HFFc6 (cell line): ENCODE measurements around the gene NEK6. TPM values are rescaled to one million over a fixed set of nuclear protein-coding genes. Genes with fewer than 3 reads are reported as not detected.

Experiments
- DNase-seq: peaks from one replicate; pipeline ENCODE4 v3.0.0-alpha.2; 2018
- H3K27ac Mint-ChIP-seq: 2 replicates; pipeline ENCODE4 v1.8.0; 2020; ENCODE audit warnings: mild to moderate bottlenecking, mixed read lengths
- H3K27me3 Mint-ChIP-seq: 2 replicates; pipeline ENCODE4 v1.8.0; 2021; ENCODE audit warnings: mild to moderate bottlenecking, moderate library complexity, mixed read lengths; ENCODE audit not compliant: insufficient read depth
- H3K36me3 Mint-ChIP-seq: 2 replicates; pipeline ENCODE4 v1.8.0; 2021; ENCODE audit warnings: low read depth, mixed read lengths
- H3K4me1 Mint-ChIP-seq: 2 replicates; pipeline ENCODE4 v1.8.0; 2020; ENCODE audit warnings: low read depth, mixed read lengths
- H3K4me3 Mint-ChIP-seq: 2 replicates; pipeline ENCODE4 v1.8.0; 2020; ENCODE audit warnings: mild to moderate bottlenecking, moderate library complexity, mixed read lengths
- H3K9me3 Mint-ChIP-seq: 2 replicates; pipeline ENCODE4 v1.8.0; 2020; ENCODE audit warnings: mild to moderate bottlenecking, mixed read lengths
- CTCF ChIP-seq: fragments of 200-600 bp; sonication (generic); IDR thresholded peaks from 2 replicates; pipeline ENCODE4 v1.5.0; 2021; ENCODE audit warnings: antibody characterized with exemption, mild to moderate bottlenecking
- total RNA-seq, 6 experiments: library from RNA; stranded (reverse); fragmentation: NEBNext Ultra II Directional; extraction: Animal tissue kit (Norgen Biotek cat#: 25700); gene quantifications; 2 replicates in 1 of 6; 3 replicates in 5 of 6; pipeline ENCODE4 v1.2.3, GENCODE V29; 2021

NEK6 gene
- total RNA-seq, 6 experiments from 2014 or later: 66.5 to 81.1 (median 71.4) TPM

DNA sequence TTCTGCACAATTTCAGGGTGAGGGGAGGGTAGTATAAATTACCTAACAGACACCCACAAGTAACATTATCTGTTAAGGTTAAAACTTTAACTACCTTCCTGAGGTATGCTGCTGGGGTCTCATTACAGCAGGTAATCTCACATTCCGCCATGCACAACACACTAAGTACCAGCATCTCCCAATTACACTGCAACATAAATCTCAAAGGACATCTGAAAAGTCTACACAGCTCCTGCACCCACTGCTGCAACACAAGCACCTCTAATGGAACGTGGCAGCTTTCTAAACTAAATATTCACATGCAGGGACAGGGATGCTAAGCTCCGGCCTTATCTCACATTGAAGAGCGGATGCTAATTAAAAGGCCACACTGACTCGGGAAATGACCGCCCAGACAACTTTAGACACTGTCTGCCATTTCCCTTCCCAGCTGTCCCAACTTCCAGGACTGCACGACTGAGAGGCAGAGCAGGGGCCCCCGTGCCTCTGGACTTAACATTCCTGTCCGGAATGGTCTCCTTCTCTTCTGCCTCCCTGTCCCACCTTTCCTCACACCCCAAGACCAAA, 111.6 kb downstream of the NEK6 start:
- DNase-seq: no peak
- Mint-ChIP-seq H3K4me1 (peaks cover 52% of the 10 kb centered on the region), H3K4me3 (no peak overlapping the region), H3K27me3 (no peaks in the 10 kb centered on the region), H3K27ac (no peak overlapping the region), H3K36me3 (peaks cover 11% of the 10 kb centered on the region), H3K9me3 (no peaks in the 10 kb centered on the region)
- TF ChIP-seq CTCF: no peak

- Mint-ChIP-seq H3K36me3 (peaks cover 14% of the 10 kb centered on the region), H3K4me1 (peaks cover 52% of the 10 kb centered on the region), H3K27ac (no peak overlapping the region), H3K27me3 (no peaks in the 10 kb centered on the region), H3K9me3 (no peaks in the 10 kb centered on the region), H3K4me3 (no peak overlapping the region)
- DNase-seq: no peak
- TF ChIP-seq CTCF: no peak
Observed at GRCh38 chr9:124370896-124371582, 113.3 kb downstream of the NEK6 start.

- Mint-ChIP-seq H3K36me3 (peaks cover 15% of the 10 kb centered on the region), H3K27me3 (no peaks in the 10 kb centered on the region), H3K9me3 (no peaks in the 10 kb centered on the region), H3K27ac (no peak overlapping the region; the same call in 1 of the 2 replicates), H3K4me3 (no peak overlapping the region), H3K4me1 (peaks cover 43% of the 10 kb centered on the region)
- no peak for DNase-seq
- TF ChIP-seq CTCF: no peak
Observed at GRCh38 chr9:124372038-124372437, 114.3 kb downstream of the NEK6 start.

DNA sequence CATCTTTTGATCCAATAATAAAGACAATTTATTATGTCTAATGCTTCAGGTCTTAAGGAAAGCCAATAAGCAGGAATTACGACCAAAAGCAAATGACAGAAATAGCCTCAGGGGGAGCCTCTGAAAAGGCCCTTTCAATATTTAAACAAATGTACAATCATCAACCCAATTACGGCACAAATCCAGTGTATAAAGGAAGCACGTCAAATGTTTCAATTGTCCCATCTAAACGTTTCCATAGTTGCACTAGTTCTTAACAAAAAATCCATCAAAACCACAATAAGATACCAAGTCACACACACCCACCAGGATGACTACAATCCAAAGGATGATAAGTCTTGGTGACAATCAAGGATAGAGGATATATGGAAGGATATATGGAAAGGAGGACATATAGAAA, 115.6 kb downstream of the NEK6 start:
- H3K4me1 Mint-ChIP-seq: peaks cover 30% of the 10 kb centered on the region

GRCh38 chr9:124373851-124374250, 116.1 kb downstream of the NEK6 start:
- DNase-seq: no peak
- TF ChIP-seq CTCF: no peak
- Mint-ChIP-seq H3K4me3 (no peak overlapping the region), H3K27ac (no peak overlapping the region), H3K9me3 (no peaks in the 10 kb centered on the region), H3K27me3 (no peaks in the 10 kb centered on the region), H3K36me3 (peaks cover 20% of the 10 kb centered on the region), H3K4me1 (peaks cover 28% of the 10 kb centered on the region)

More for the DNA sequence above, 115.6 kb downstream of the NEK6 start:
- no peaks in the 10 kb centered on the region for H3K27me3 Mint-ChIP-seq
- TF ChIP-seq CTCF: no peak
- H3K36me3 Mint-ChIP-seq: peaks cover 20% of the 10 kb centered on the region
- no peak for DNase-seq
- H3K4me3 Mint-ChIP-seq: no peak overlapping the region
- H3K9me3 Mint-ChIP-seq: no peaks in the 10 kb centered on the region
- no peak overlapping the region for H3K27ac Mint-ChIP-seq
